ENCODE measurements around the gene ZNF157. TPM values are rescaled to one million over a fixed set of nuclear protein-coding genes. Genes with fewer than 3 reads are reported as not detected.

The ZNF157 gene
- total RNA-seq, 1 donor from 2014 or later = 0.13 TPM

- H3K27ac Mint-ChIP-seq (ENCODE audit: unreplicated experiment) = no peak overlapping the region
- peaks cover 51% of the 10 kb centered on the region for H3K9me3 Mint-ChIP-seq (ENCODE audit: unreplicated experiment)
- H3K27me3 Mint-ChIP-seq (ENCODE audit: unreplicated experiment) = no peaks in the 10 kb centered on the region
- no peaks in the 10 kb centered on the region for H3K4me1 Mint-ChIP-seq (ENCODE audit: unreplicated experiment)
- no peak overlapping the region for H3K4me3 Mint-ChIP-seq (ENCODE audit: unreplicated experiment)
- no peak for DNase-seq (ENCODE audit: extremely low spot score, unreplicated experiment)
- TF ChIP-seq, protein P1, sequence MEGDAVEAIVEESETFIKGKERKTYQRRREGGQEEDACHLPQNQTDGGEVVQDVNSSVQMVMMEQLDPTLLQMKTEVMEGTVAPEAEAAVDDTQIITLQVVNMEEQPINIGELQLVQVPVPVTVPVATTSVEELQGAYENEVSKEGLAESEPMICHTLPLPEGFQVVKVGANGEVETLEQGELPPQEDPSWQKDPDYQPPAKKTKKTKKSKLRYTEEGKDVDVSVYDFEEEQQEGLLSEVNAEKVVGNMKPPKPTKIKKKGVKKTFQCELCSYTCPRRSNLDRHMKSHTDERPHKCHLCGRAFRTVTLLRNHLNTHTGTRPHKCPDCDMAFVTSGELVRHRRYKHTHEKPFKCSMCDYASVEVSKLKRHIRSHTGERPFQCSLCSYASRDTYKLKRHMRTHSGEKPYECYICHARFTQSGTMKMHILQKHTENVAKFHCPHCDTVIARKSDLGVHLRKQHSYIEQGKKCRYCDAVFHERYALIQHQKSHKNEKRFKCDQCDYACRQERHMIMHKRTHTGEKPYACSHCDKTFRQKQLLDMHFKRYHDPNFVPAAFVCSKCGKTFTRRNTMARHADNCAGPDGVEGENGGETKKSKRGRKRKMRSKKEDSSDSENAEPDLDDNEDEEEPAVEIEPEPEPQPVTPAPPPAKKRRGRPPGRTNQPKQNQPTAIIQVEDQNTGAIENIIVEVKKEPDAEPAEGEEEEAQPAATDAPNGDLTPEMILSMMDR (IDR thresholded peaks at IDR 0.05) = no peak
- H3K36me3 Mint-ChIP-seq (ENCODE audit: unreplicated experiment) = peaks cover 33% of the 10 kb centered on the region
Measured at GRCh38 chrX:47446971-47447370, 76.6 kb downstream of the ZNF157 start.

GRCh38 chrX:47447607-47448006 lies 77.2 kb downstream of the ZNF157 start:
- TF ChIP-seq, protein P1 (IDR thresholded peaks at IDR 0.05) = no peak
- Mint-ChIP-seq H3K4me1 (ENCODE audit: unreplicated experiment) (no peaks in the 10 kb centered on the region), H3K36me3 (ENCODE audit: unreplicated experiment) (peaks cover 39% of the 10 kb centered on the region), H3K4me3 (ENCODE audit: unreplicated experiment) (no peak overlapping the region), H3K9me3 (ENCODE audit: unreplicated experiment) (peaks cover 49% of the 10 kb centered on the region), H3K27ac (ENCODE audit: unreplicated experiment) (no peak overlapping the region), H3K27me3 (ENCODE audit: unreplicated experiment) (no peaks in the 10 kb centered on the region)
- no peak for DNase-seq (ENCODE audit: extremely low spot score, unreplicated experiment)

- Mint-ChIP-seq H3K27me3 (ENCODE audit: unreplicated experiment) (no peaks in the 10 kb centered on the region), H3K9me3 (ENCODE audit: unreplicated experiment) (peaks cover 52% of the 10 kb centered on the region), H3K4me1 (ENCODE audit: unreplicated experiment) (no peaks in the 10 kb centered on the region), H3K36me3 (ENCODE audit: unreplicated experiment) (peaks cover 40% of the 10 kb centered on the region), H3K4me3 (ENCODE audit: unreplicated experiment) (no peak overlapping the region), H3K27ac (ENCODE audit: unreplicated experiment) (no peak overlapping the region)
- DNase-seq (ENCODE audit: extremely low spot score, unreplicated experiment) = no peak
- TF ChIP-seq, protein P1 (IDR thresholded peaks at IDR 0.05) = no peak
Measured at GRCh38 chrX:47448165-47448806, 77.9 kb downstream of the ZNF157 start.

DNA sequence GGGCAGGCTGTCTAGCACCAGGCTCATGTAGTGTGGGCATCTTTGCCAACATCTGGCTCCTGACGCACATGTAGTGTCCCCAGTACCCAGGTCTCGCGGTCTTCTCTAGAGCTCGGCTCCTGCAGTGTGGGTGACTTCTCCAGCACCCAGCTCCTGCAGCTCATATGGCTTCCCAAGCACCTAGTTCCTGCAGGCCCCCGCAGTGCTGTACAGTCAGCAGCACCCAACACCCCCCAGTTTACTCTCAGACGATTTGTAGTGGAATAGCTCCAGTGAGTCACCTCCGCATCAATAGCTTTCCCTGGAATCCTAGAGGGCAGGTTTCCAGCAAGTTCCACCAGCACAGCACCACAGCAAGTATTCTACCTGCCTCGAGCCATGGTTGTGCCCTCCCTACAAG lies 81.7 kb downstream of the ZNF157 start:
- DNase-seq (ENCODE audit: extremely low spot score, unreplicated experiment) = no peak
- Mint-ChIP-seq H3K4me1 (ENCODE audit: unreplicated experiment) (no peaks in the 10 kb centered on the region), H3K4me3 (ENCODE audit: unreplicated experiment) (no peak overlapping the region), H3K36me3 (ENCODE audit: unreplicated experiment) (peaks cover 42% of the 10 kb centered on the region), H3K27ac (ENCODE audit: unreplicated experiment) (no peak overlapping the region), H3K9me3 (ENCODE audit: unreplicated experiment) (peaks cover 48% of the 10 kb centered on the region), H3K27me3 (ENCODE audit: unreplicated experiment) (no peaks in the 10 kb centered on the region)
- TF ChIP-seq, protein P1 (IDR thresholded peaks at IDR 0.05) = no peak

- H3K36me3 Mint-ChIP-seq (ENCODE audit: unreplicated experiment) = peaks cover 21% of the 10 kb centered on the region
- DNase-seq (ENCODE audit: extremely low spot score, unreplicated experiment) = no peak
- TF ChIP-seq, protein P1 (IDR thresholded peaks at IDR 0.05) = no peak
- peaks cover 31% of the 10 kb centered on the region for H3K9me3 Mint-ChIP-seq (ENCODE audit: unreplicated experiment)
- H3K27me3 Mint-ChIP-seq (ENCODE audit: unreplicated experiment) = no peaks in the 10 kb centered on the region
- H3K4me3 Mint-ChIP-seq (ENCODE audit: unreplicated experiment) = no peak overlapping the region
- H3K4me1 Mint-ChIP-seq (ENCODE audit: unreplicated experiment) = no peaks in the 10 kb centered on the region
- no peak overlapping the region for H3K27ac Mint-ChIP-seq (ENCODE audit: unreplicated experiment)
Measured at GRCh38 chrX:47456080-47456479, 85.7 kb downstream of the ZNF157 start.
